Activated CD4-positive, alpha-beta memory T cell treated with anti-CD3 and anti-CD28 coated beads, Interleukin-2, amount 10 ng/mL, durations not matched to agents 7 days and 5 days (primary cell): ENCODE results near the gene PCDHGA7. TPM values are rescaled to one million over a fixed set of nuclear protein-coding genes. Genes with fewer than 3 reads are reported as not detected.
"Not testable (repeated sequence)": the region's sequence is repeated elsewhere in the genome, so short reads cannot be mapped to it uniquely, and the experiment has no call there.

Source experiments
- CTCF ChIA-PET: fragments of 350-600 bp; sonication (Branson Sonifier 250); formaldehyde crosslinking; loops from one replicate; lab custom pipeline; 2021; ENCODE audit warnings: antibody characterized with exemption, inconsistent platforms; lab: Charles Lee
- POLR2A ChIA-PET: fragments of 350-600 bp; sonication (Branson Sonifier 250); formaldehyde crosslinking; loops from one replicate; lab custom pipeline; 2021; ENCODE audit warnings: antibody characterized with exemption; lab: Charles Lee
- DNase-seq: peaks from one replicate; pipeline ENCODE4 v3.0.0-alpha.2; 2020
- H3K27ac Mint-ChIP-seq: one replicate; pipeline ENCODE4 v1.8.0; 2021; ENCODE audit warnings: mild to moderate bottlenecking, mixed read lengths
- H3K27me3 Mint-ChIP-seq: one replicate; pipeline ENCODE4 v1.8.0; 2021; ENCODE audit warnings: mixed read lengths
- H3K36me3 Mint-ChIP-seq: one replicate; pipeline ENCODE4 v1.8.0; 2021; ENCODE audit warnings: low read depth, mixed read lengths
- H3K4me1 Mint-ChIP-seq: one replicate; pipeline ENCODE4 v1.8.0; 2021; ENCODE audit warnings: mixed read lengths
- H3K4me3 Mint-ChIP-seq: one replicate; pipeline ENCODE4 v1.8.0; 2021; ENCODE audit warnings: mild to moderate bottlenecking, mixed read lengths
- H3K9me3 Mint-ChIP-seq: one replicate; pipeline ENCODE4 v1.8.0; 2021; ENCODE audit warnings: mixed read lengths
- total RNA-seq, 2 experiments: library from RNA; stranded (reverse); gene quantifications; one replicate each; pipeline ENCODE4 v1.2.3, GENCODE V29; 2021

The PCDHGA7 gene
- total RNA-seq, 2 experiments from 2014 or later = 0.08 TPM; not detected in 1

GRCh38 chr5:141371572-141372475, 10.7 kb upstream of the PCDHGA7 start:
- DNase-seq = no peak
- H3K36me3 Mint-ChIP-seq = peaks cover 11% of the 10 kb centered on the region
- ChIA-PET POLR2A (no interaction called here), CTCF (interaction anchor here (1.4 to 2.5 kb wide), 3 partner anchors 25 to 141 kb away, joined by 3 to 13 read pairs (median 11); partner anchors contain the start of gene PCDHGA10)
- H3K27ac Mint-ChIP-seq = no peak overlapping the region
- peaks cover 19% of the 10 kb centered on the region for H3K9me3 Mint-ChIP-seq
- H3K27me3 Mint-ChIP-seq = peaks cover 30% of the 10 kb centered on the region
- H3K4me1 Mint-ChIP-seq = no peaks in the 10 kb centered on the region
- H3K4me3 Mint-ChIP-seq = no peak overlapping the region

GRCh38 chr5:141373673-141374317, 8.7 kb upstream of the PCDHGA7 start, which contains the start of gene PCDHGA6:
TSS of gene PCDHGA6 (plus strand) at chr5:141373891. CDS start at chr5:141374084, 193 bp downstream.
- ChIA-PET POLR2A (no interaction called here), CTCF (interaction anchor here (1.2 kb wide), 1 partner anchor 54 kb away, joined by 3 read pairs; no protein-coding TSS in a partner anchor)
- Mint-ChIP-seq H3K4me3 (peak within 1 kb of the TSS; percentile 16), H3K36me3 (peaks cover 11% of the 10 kb centered on the region), H3K27ac (no peak within 1 kb of the TSS), H3K9me3 (peaks cover 19% of the 10 kb centered on the region), H3K4me1 (no peaks in the 10 kb centered on the region), H3K27me3 (peaks cover 29% of the 10 kb centered on the region)
- no peak for DNase-seq

GRCh38 chr5:141374627-141375026, 7.9 kb upstream of the PCDHGA7 start:
- peaks cover 25% of the 10 kb centered on the region for H3K27me3 Mint-ChIP-seq
- H3K36me3 Mint-ChIP-seq = peaks cover 11% of the 10 kb centered on the region
- no peak overlapping the region for H3K4me3 Mint-ChIP-seq
- H3K27ac Mint-ChIP-seq = no peak overlapping the region
- ChIA-PET CTCF (no interaction called here), POLR2A (no interaction called here)
- H3K4me1 Mint-ChIP-seq = no peaks in the 10 kb centered on the region
- no peak for DNase-seq
- peaks cover 19% of the 10 kb centered on the region for H3K9me3 Mint-ChIP-seq

GRCh38 chr5:141375444-141376155, 6.9 kb upstream of the PCDHGA7 start:
- CTCF ChIA-PET = interaction anchor here (0.7 kb wide), 1 partner anchor 100 kb away, joined by 4 read pairs; no protein-coding TSS in a partner anchor
- Mint-ChIP-seq H3K27me3 (peaks cover 17% of the 10 kb centered on the region), H3K9me3 (peaks cover 19% of the 10 kb centered on the region), H3K36me3 (peaks cover 11% of the 10 kb centered on the region)
- H3K27ac Mint-ChIP-seq, H3K4me1 Mint-ChIP-seq, POLR2A ChIA-PET, H3K4me3 Mint-ChIP-seq, DNase-seq: not testable (repeated sequence)

- H3K27me3 Mint-ChIP-seq = peaks cover 31% of the 10 kb centered on the region
- no peak for DNase-seq
- H3K27ac Mint-ChIP-seq = no peak overlapping the region
- H3K9me3 Mint-ChIP-seq = peaks cover 9% of the 10 kb centered on the region
- no peaks in the 10 kb centered on the region for H3K4me1 Mint-ChIP-seq
- no peak overlapping the region for H3K4me3 Mint-ChIP-seq
- ChIA-PET CTCF (interaction anchor here (1.1 kb wide), 1 partner anchor 16 kb away, joined by 4 read pairs; no protein-coding TSS in a partner anchor), POLR2A (no interaction called here)
- H3K36me3 Mint-ChIP-seq = peaks cover under 1% of the 10 kb centered on the region
Observed at GRCh38 chr5:141383345-141383744, 803 bp downstream of the PCDHGA7 start.

- peaks cover 3% of the 10 kb centered on the region for H3K36me3 Mint-ChIP-seq
- peaks cover 16% of the 10 kb centered on the region for H3K9me3 Mint-ChIP-seq
- no peak for DNase-seq
- CTCF ChIA-PET = no interaction called here
- no peaks in the 10 kb centered on the region for H3K4me1 Mint-ChIP-seq
- H3K27me3 Mint-ChIP-seq = peaks cover 32% of the 10 kb centered on the region
- H3K27ac Mint-ChIP-seq = no peak overlapping the region
- POLR2A ChIA-PET = no interaction called here
- H3K4me3 Mint-ChIP-seq = no peak overlapping the region
Observed at GRCh38 chr5:141384471-141385267, 2.1 kb downstream of the PCDHGA7 start.

- POLR2A ChIA-PET = interaction anchor here (1.0 kb wide), 1 partner anchor 67 kb away, joined by 3 read pairs; the partner anchor contains the start of gene TAF7
Observed at GRCh38 chr5:141387557-141388311, 5.2 kb downstream of the PCDHGA7 start, which contains the start of gene PCDHGB4. TSS of gene PCDHGB4 (plus strand) at chr5:141387698. CDS start at chr5:141387885, 187 bp downstream.

GRCh38 chr5:141388661-141389060, 6.1 kb downstream of the PCDHGA7 start:
- DNase-seq = no peak
- H3K27me3 Mint-ChIP-seq = peaks cover 27% of the 10 kb centered on the region
- POLR2A ChIA-PET = no interaction called here
- CTCF ChIA-PET = no interaction called here
- H3K4me3 Mint-ChIP-seq = no peak overlapping the region
- H3K36me3 Mint-ChIP-seq = peaks cover 6% of the 10 kb centered on the region
- H3K9me3 Mint-ChIP-seq = peaks cover 17% of the 10 kb centered on the region
- no peak overlapping the region for H3K27ac Mint-ChIP-seq
- H3K4me1 Mint-ChIP-seq = no peaks in the 10 kb centered on the region

More at GRCh38 chr5:141387557-141388311, 5.2 kb downstream of the PCDHGA7 start, which contains the start of gene PCDHGB4:
- not testable (repeated sequence) for DNase-seq, H3K27ac Mint-ChIP-seq, H3K4me1 Mint-ChIP-seq, H3K36me3 Mint-ChIP-seq
- Mint-ChIP-seq H3K4me3 (peak within 1 kb of the TSS; percentile 7), H3K9me3 (peaks cover 22% of the 10 kb centered on the region), H3K27me3 (peaks cover 32% of the 10 kb centered on the region)
- CTCF ChIA-PET = interaction anchor here (0.7 kb wide), 1 partner anchor 20 kb away, joined by 3 read pairs; the partner anchor contains the start of gene PCDHGB6

GRCh38 chr5:141389153-141390042, 6.9 kb downstream of the PCDHGA7 start:
- no peak for DNase-seq
- ChIA-PET POLR2A (no interaction called here), CTCF (interaction anchor here (1.6 to 1.7 kb wide), 2 partner anchors 16 to 135 kb away, joined by 4 to 5 read pairs; no protein-coding TSS in a partner anchor)
- Mint-ChIP-seq H3K27me3 (peaks cover 29% of the 10 kb centered on the region), H3K9me3 (peaks cover 21% of the 10 kb centered on the region), H3K4me1 (no peaks in the 10 kb centered on the region), H3K36me3 (peaks cover 6% of the 10 kb centered on the region), H3K27ac (no peak overlapping the region), H3K4me3 (no peak overlapping the region)

GRCh38 chr5:141392429-141393198, 10.1 kb downstream of the PCDHGA7 start, which contains the start of gene PCDHGA8:
TSS of gene PCDHGA8 (plus strand) at chr5:141392633. CDS start at chr5:141392814, 181 bp downstream.
- H3K27ac Mint-ChIP-seq = no peak within 1 kb of the TSS
- CTCF ChIA-PET = interaction anchor here (1.4 kb wide), 1 partner anchor 20 kb away, joined by 5 read pairs; the partner anchor contains the start of gene PCDHGA10
- H3K27me3 Mint-ChIP-seq = peaks cover 36% of the 10 kb centered on the region
- H3K9me3 Mint-ChIP-seq = peaks cover 18% of the 10 kb centered on the region
- H3K4me3 Mint-ChIP-seq = no peak within 1 kb of the TSS
- peaks cover 6% of the 10 kb centered on the region for H3K36me3 Mint-ChIP-seq
- no peaks in the 10 kb centered on the region for H3K4me1 Mint-ChIP-seq
- POLR2A ChIA-PET = no interaction called here
- no peak for DNase-seq
